GM18868 (cell line): ENCODE measurements around the gene MRAP.
"Not testable (repeated sequence)": the region's sequence is repeated elsewhere in the genome, so short reads cannot be mapped to it uniquely, and the experiment has no call there.

Experiments
- ATAC-seq: cut with Tn5 transposase; IDR thresholded peaks from one replicate; pipeline ENCODE4 v1.9.1; 2021; ENCODE audit warnings: mild to moderate bottlenecking, moderate library complexity; ENCODE audit not compliant: unreplicated experiment

MRAP gene

GRCh38 chr21:32298658-32299081, at the start of gene MRAP:
TSS of gene MRAP (plus strand) at chr21:32298855. CDS start at chr21:32298972, 117 bp downstream.
- no peak for ATAC-seq

- ATAC-seq: no peak
These were observed 49.0 kb upstream of the MRAP start for GRCh38 chr21:32249511-32250280.

GRCh38 chr21:32252136-32252535, 46.5 kb upstream of the MRAP start:
- no peak for ATAC-seq

GRCh38 chr21:32253215-32253641, 45.4 kb upstream of the MRAP start:
- no peak for ATAC-seq

- no peak for ATAC-seq
These were observed 42.4 kb upstream of the MRAP start for GRCh38 chr21:32256251-32256650.

GRCh38 chr21:32256873-32257620, 41.6 kb upstream of the MRAP start:
- ATAC-seq: no peak

- peak; percentile 85 for ATAC-seq
These were observed 40.5 kb upstream of the MRAP start for GRCh38 chr21:32257962-32258785.

- ATAC-seq: not testable (repeated sequence)
These were observed 39.9 kb upstream of the MRAP start for GRCh38 chr21:32258786-32259048.

- ATAC-seq: no peak
These were observed 38.5 kb upstream of the MRAP start for GRCh38 chr21:32260130-32260529.

GRCh38 chr21:32261929-32262328, 36.7 kb upstream of the MRAP start:
- no peak for ATAC-seq

GRCh38 chr21:32265321-32265720, 33.3 kb upstream of the MRAP start:
- not testable (repeated sequence) for ATAC-seq

GRCh38 chr21:32270748-32271147, 27.9 kb upstream of the MRAP start:
- ATAC-seq: no peak

- ATAC-seq: no peak
These were observed 22.0 kb upstream of the MRAP start for GRCh38 chr21:32276671-32277070.

- no peak for ATAC-seq
These were observed 20.6 kb upstream of the MRAP start for GRCh38 chr21:32278103-32278502.

GRCh38 chr21:32278518-32279376, 19.9 kb upstream of the MRAP start, which contains the start of gene MIS18A:
TSS of gene MIS18A (minus strand) at chr21:32279049. CDS start at chr21:32279014, 35 bp downstream.
- peak; percentile 93 for ATAC-seq

GRCh38 chr21:32279377-32279680, 19.3 kb upstream of the MRAP start:
- peak; percentile 32 for ATAC-seq

- no peak for ATAC-seq
These were observed 17.1 kb upstream of the MRAP start for GRCh38 chr21:32281531-32281930.

GRCh38 chr21:32282992-32283391, 15.7 kb upstream of the MRAP start:
- ATAC-seq: no peak

GRCh38 chr21:32285476-32285875, 13.2 kb upstream of the MRAP start:
- ATAC-seq: no peak

- ATAC-seq: no peak
These were observed 1.2 kb upstream of the MRAP start for GRCh38 chr21:32297449-32297848.

GRCh38 chr21:32298148-32298559, 501 bp upstream of the MRAP start:
- ATAC-seq: no peak
